OCI-LY1 (cell line): Measurements from ENCODE around the gene LRCH1.

Experiments
- EZH2 ChIP-seq: fragments of 200-600 bp; sonication (generic), shearing (Covaris generic); IDR thresholded peaks from 2 replicates; pipeline ENCODE4 v1.8.0; 2017; ENCODE audit warnings: borderline replicate concordance, mixed run types, mild to moderate bottlenecking, antibody characterized with exemption, low read length, moderate library complexity, mixed read lengths
- TF ChIP-seq, protein P1 (sequence below): fragments of 200-600 bp; sonication (generic), shearing (Covaris generic); IDR thresholded peaks from 2 replicates; pipeline ENCODE4 v1.5.1; 2017; ENCODE audit warnings: mild to moderate bottlenecking, antibody characterized with exemption, low read length, moderate library complexity, mixed read lengths

DNA sequence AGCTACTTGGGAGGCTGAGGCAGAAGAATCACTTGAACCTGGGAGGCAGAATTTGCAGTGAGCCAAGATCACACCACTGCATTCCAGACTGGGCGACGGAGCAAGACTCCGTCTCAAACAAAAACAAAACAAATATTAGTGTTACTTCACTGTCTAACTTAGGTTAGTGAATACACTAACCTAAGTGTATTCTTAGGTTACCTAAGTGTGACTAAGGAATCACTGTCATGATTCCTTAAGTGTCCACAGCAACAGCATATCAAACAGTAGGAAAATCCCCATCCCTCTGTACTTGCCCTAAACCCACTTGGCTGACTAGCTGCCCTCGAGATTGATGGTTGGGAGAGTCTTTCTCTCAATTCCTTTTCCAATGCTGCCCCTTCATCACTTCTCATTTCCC is 11.8 kb upstream of the LRCH1 start:
- TF ChIP-seq, protein P1, sequence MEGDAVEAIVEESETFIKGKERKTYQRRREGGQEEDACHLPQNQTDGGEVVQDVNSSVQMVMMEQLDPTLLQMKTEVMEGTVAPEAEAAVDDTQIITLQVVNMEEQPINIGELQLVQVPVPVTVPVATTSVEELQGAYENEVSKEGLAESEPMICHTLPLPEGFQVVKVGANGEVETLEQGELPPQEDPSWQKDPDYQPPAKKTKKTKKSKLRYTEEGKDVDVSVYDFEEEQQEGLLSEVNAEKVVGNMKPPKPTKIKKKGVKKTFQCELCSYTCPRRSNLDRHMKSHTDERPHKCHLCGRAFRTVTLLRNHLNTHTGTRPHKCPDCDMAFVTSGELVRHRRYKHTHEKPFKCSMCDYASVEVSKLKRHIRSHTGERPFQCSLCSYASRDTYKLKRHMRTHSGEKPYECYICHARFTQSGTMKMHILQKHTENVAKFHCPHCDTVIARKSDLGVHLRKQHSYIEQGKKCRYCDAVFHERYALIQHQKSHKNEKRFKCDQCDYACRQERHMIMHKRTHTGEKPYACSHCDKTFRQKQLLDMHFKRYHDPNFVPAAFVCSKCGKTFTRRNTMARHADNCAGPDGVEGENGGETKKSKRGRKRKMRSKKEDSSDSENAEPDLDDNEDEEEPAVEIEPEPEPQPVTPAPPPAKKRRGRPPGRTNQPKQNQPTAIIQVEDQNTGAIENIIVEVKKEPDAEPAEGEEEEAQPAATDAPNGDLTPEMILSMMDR, result no peak
- TF ChIP-seq EZH2, result no peak
